VCaP (cell line): ENCODE measurements around the gene HBM.

Experiments used
- H3K27ac ChIP-seq: fragments of 450-650 bp; 2 replicates; pipeline ENCODE4 v1.5.1; 2017
- CTCF ChIP-seq: fragments of 450-650 bp; conservative IDR thresholded peaks from 2 replicates; pipeline ENCODE4 v1.5.1; 2017; ENCODE audit warnings: mild to moderate bottlenecking, moderate library complexity

Gene HBM

DNA sequence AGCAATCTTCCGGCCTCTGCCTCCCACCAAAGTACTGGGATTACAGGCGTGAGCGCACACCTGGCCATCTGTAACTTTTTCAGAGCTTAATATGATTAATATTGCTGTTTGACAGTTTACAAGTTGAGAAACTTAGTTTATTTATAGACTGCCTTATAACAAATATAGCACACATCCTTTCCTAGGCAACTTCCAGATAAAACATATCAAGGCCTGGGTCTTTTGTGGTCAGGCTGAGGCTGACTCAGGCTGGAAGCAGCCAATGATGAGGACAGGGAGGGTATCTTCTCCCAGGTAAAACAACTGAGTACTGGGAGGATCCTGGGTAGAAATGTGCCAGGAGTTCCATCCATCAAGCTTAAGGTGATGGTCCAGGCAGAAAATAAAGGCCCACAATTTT is 47.2 kb downstream of the HBM start:
- no peak overlapping the region for H3K27ac ChIP-seq
- no peak for TF ChIP-seq CTCF
